Panc1 (cell line): Measurements from ENCODE around the gene POU2F2.

ENCODE experiments used
- POLR2AphosphoS5 ChIP-seq: IDR thresholded peaks from 2 replicates; pipeline ENCODE4 v1.6.1; 2012; ENCODE audit warnings: mild to moderate bottlenecking, low read depth, low read length, moderate library complexity
- REST ChIP-seq, 2 experiments: IDR thresholded peaks; 2 replicates each; pipeline ENCODE4 v1.6.1; 2011 to 2012; ENCODE audit warnings: low read depth in 2 of 2, control low read depth in 1 of 2, low read length in 1 of 2, mild to moderate bottlenecking in 1 of 2, moderate library complexity in 1 of 2; ENCODE audit not compliant: insufficient read depth in 1 of 2
- TF ChIP-seq, protein P1 (sequence below): fragments of 450-650 bp; IDR thresholded peaks from 2 replicates; pipeline ENCODE4 v1.5.1; 2017; ENCODE audit warnings: mild to moderate bottlenecking

GRCh38 chr19:42062381-42062780 is 69.9 kb downstream of the POU2F2 start:
- no peak for TF ChIP-seq POLR2AphosphoS5
- TF ChIP-seq, protein P1, sequence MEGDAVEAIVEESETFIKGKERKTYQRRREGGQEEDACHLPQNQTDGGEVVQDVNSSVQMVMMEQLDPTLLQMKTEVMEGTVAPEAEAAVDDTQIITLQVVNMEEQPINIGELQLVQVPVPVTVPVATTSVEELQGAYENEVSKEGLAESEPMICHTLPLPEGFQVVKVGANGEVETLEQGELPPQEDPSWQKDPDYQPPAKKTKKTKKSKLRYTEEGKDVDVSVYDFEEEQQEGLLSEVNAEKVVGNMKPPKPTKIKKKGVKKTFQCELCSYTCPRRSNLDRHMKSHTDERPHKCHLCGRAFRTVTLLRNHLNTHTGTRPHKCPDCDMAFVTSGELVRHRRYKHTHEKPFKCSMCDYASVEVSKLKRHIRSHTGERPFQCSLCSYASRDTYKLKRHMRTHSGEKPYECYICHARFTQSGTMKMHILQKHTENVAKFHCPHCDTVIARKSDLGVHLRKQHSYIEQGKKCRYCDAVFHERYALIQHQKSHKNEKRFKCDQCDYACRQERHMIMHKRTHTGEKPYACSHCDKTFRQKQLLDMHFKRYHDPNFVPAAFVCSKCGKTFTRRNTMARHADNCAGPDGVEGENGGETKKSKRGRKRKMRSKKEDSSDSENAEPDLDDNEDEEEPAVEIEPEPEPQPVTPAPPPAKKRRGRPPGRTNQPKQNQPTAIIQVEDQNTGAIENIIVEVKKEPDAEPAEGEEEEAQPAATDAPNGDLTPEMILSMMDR, result no peak
- TF ChIP-seq REST (IDR thresholded peaks at IDR 0.05; ENCODE audit: insufficient read depth in 1 of 2, low read depth in 2 of 2, low read length in 1 of 2), result no peak
